Cardiac muscle cell (in vitro differentiated cells and primary cell): ENCODE data around the gene SP7. TPM values are rescaled to one million over a fixed set of nuclear protein-coding genes. Genes with fewer than 3 reads are reported as not detected.

Experiments used
- DNase-seq, 2 donors: peaks; one replicate each; pipeline versions ENCODE4 v3.0.0 to v3.0.0-alpha.2; 2010 to 2017; ENCODE audit warnings: low read depth in 1 of 2, low spot score in 1 of 2
- H3K27ac ChIP-seq: fragments of 200-600 bp; sonication (generic); 2 replicates; pipeline ENCODE4 v1.5.1; 2016
- H3K27me3 ChIP-seq: fragments of 200-600 bp; sonication (generic); 2 replicates; pipeline ENCODE4 v1.6.0; 2016; ENCODE audit warnings: control low read depth
- H3K36me3 ChIP-seq: fragments of 200-600 bp; sonication (generic); 2 replicates; pipeline ENCODE4 v1.5.1; 2016; ENCODE audit warnings: control low read depth
- H3K4me1 ChIP-seq: fragments of 200-600 bp; sonication (generic); 2 replicates; pipeline ENCODE4 v1.8.1; 2017; ENCODE audit warnings: low read depth, mild to moderate bottlenecking, mixed run types
- H3K4me3 ChIP-seq: fragments of 200-600 bp; sonication (generic); 2 replicates; pipeline ENCODE4 v1.5.1; 2016; ENCODE audit warnings: mild to moderate bottlenecking
- H3K9me3 ChIP-seq: fragments of 200-600 bp; sonication (generic); 2 replicates; pipeline ENCODE4 v1.5.1; 2017; ENCODE audit warnings: low read depth, mild to moderate bottlenecking, control low read depth
- polyA plus RNA-seq: library from polyadenylated mRNA; unstranded; fragments of >200 nt; fragmentation: Nextera tagmentation; extraction: Ambion mirVana; gene quantifications from 2 replicates; pipeline ENCODE4 v1.2.1, GENCODE V29; 2016
- total RNA-seq: library from RNA; depleted of rRNA; stranded (reverse); fragments of >200 nt; gene quantifications from 2 replicates; pipeline ENCODE4 v1.2.3, GENCODE V29; 2016
- TF ChIP-seq, protein P1 (sequence below): IDR thresholded peaks from 2 replicates; pipeline ENCODE4 v1.5.1; 2012; ENCODE audit warnings: low read depth, mild to moderate bottlenecking, low read length

Gene SP7
- total and polyA plus RNA-seq, 2 experiments from 2014 or later, result 0.39 to 0.45 TPM

DNA sequence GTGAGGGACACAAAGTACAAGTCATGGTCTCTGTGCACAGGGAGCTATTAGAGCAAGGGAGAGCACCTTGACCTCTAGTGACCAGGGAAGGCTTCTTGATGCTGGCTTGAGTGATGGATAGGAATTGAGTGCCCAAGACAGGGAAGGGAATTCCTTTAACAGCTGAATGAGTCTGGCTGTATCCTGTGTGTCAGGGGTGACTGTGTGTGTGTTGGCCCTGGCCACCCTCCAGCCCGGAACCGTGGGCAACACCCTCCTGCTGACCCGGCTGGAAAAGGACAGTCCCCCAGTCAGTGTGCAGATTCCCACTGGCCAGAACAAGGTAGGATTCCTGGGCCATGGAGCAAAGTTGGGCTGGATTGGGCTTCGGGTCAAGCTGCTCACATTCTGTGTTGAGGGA is 46.3 kb downstream of the SP7 start:
- TF ChIP-seq, protein P1, sequence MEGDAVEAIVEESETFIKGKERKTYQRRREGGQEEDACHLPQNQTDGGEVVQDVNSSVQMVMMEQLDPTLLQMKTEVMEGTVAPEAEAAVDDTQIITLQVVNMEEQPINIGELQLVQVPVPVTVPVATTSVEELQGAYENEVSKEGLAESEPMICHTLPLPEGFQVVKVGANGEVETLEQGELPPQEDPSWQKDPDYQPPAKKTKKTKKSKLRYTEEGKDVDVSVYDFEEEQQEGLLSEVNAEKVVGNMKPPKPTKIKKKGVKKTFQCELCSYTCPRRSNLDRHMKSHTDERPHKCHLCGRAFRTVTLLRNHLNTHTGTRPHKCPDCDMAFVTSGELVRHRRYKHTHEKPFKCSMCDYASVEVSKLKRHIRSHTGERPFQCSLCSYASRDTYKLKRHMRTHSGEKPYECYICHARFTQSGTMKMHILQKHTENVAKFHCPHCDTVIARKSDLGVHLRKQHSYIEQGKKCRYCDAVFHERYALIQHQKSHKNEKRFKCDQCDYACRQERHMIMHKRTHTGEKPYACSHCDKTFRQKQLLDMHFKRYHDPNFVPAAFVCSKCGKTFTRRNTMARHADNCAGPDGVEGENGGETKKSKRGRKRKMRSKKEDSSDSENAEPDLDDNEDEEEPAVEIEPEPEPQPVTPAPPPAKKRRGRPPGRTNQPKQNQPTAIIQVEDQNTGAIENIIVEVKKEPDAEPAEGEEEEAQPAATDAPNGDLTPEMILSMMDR, result no peak
- no peaks in the 10 kb centered on the region for H3K27me3 ChIP-seq
- H3K36me3 ChIP-seq, result no peaks in the 10 kb centered on the region
- no peaks in the 10 kb centered on the region for H3K4me1 ChIP-seq
- H3K27ac ChIP-seq, result no peak overlapping the region
- H3K9me3 ChIP-seq, result no peaks in the 10 kb centered on the region
- DNase-seq, result no peak
- no peak overlapping the region for H3K4me3 ChIP-seq

DNA sequence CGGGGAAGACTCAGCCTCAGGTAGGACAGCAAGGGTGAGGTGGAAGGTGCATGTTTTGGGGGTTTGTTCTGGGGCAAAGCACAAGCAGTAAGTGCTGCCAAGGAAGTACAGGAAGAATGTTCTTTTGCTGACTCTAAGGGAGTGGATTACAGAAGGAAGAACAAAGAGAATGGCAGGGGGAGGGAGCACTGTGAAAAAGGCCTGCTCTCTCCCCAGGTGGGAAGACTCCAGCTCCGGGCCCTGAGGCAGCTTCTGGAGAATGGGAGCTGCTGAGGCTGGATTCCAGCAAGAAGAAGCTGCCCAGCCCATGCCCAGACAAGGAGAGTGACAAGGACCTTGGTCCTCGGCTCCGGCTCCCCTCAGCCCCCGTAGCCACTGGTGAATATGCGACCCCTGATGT is 47.8 kb downstream of the SP7 start:
- TF ChIP-seq, protein P1, result no peak

DNA sequence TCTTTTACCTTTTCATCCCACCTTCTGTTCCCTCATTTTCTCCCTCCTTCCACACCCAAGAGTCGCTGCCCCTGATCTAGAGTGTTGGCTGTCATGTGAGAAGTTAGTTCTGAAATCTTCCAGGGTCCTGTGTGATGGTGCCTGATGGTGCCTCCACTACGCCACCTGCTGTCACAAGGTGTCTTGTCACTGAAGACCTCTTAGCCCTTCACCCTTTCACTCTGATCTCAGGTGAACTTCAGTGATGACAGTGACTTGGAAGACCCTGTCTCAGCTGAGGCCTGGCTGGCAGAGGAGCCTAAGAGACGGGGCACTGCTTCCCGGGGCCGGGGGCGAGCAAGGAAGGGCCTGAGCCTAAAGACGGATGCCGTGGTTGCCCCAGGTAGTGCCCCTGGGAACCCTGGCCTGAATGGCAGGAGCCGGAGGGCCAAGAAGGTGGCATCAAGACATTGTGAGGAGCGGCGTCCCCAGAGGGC is 48.4 kb downstream of the SP7 start:
- Histone ChIP-seq H3K27me3 (no peaks in the 10 kb centered on the region), H3K27ac (no peak overlapping the region)

More for the DNA sequence above, 47.8 kb downstream of the SP7 start:
- no peaks in the 10 kb centered on the region for H3K9me3 ChIP-seq
- H3K4me3 ChIP-seq, result no peak overlapping the region
- no peaks in the 10 kb centered on the region for H3K36me3 ChIP-seq
- H3K27ac ChIP-seq, result no peak overlapping the region
- no peaks in the 10 kb centered on the region for H3K27me3 ChIP-seq
- DNase-seq, result no peak
- no peaks in the 10 kb centered on the region for H3K4me1 ChIP-seq

GRCh38 chr12:53286448-53286847 is 49.7 kb downstream of the SP7 start:
- Histone ChIP-seq H3K36me3 (peaks cover 5% of the 10 kb centered on the region), H3K27ac (no peak overlapping the region)

More for the DNA sequence above, 48.4 kb downstream of the SP7 start:
- TF ChIP-seq, protein P1, result peak; percentile 59
- DNase-seq, result peak; percentile 68 to 73
- Histone ChIP-seq H3K36me3 (no peaks in the 10 kb centered on the region), H3K4me1 (no peaks in the 10 kb centered on the region), H3K4me3 (no peak overlapping the region), H3K9me3 (no peaks in the 10 kb centered on the region)

DNA sequence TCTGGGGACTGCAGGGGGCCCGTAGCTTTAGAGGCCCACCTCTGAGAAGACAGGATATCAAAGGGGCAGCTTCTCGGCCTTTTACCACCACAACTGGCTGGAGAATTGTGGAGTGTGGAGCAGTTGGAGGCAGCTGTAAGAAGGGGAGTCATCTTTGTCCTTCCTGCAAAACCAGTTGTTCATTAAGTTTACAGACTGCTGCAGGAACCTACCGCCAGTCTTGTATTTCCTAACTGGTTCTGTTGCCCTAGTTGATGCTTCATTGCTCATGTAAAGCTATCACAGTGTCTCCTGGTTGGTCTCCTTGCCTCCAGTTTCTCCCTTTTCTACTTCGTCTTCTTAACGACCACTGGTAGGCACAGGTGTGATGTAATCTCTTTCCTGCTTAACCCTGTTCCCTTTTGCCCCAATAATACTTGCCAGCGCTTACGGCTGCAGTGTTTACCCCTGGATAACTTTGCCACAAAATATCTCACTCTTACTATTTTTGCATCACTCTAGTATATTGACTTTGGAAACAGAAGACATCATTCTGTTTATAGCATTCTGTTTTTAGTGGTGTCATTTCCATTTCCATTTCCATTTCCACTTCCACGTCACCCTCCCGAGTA is 56.2 kb downstream of the SP7 start:
- Histone ChIP-seq H3K9me3 (no peaks in the 10 kb centered on the region), H3K4me1 (no peaks in the 10 kb centered on the region), H3K27me3 (no peaks in the 10 kb centered on the region), H3K4me3 (no peak overlapping the region), H3K36me3 (peaks cover 5% of the 10 kb centered on the region), H3K27ac (no peak overlapping the region)
- TF ChIP-seq, protein P1, result no peak
- DNase-seq, result no peak

More at GRCh38 chr12:53286448-53286847, 49.7 kb downstream of the SP7 start:
- Histone ChIP-seq H3K9me3 (no peaks in the 10 kb centered on the region), H3K4me1 (no peaks in the 10 kb centered on the region), H3K4me3 (no peak overlapping the region), H3K27me3 (no peaks in the 10 kb centered on the region)
- DNase-seq, result no peak
- TF ChIP-seq, protein P1, result no peak
